Measurements from ENCODE around the gene ZNF594. TPM values are rescaled to one million over a fixed set of nuclear protein-coding genes. Genes with fewer than 3 reads are reported as not detected.

Gene ZNF594
- total RNA-seq, 4 donors from 2014 or later = 2.4 to 5.0 (median 3.8) TPM

DNA sequence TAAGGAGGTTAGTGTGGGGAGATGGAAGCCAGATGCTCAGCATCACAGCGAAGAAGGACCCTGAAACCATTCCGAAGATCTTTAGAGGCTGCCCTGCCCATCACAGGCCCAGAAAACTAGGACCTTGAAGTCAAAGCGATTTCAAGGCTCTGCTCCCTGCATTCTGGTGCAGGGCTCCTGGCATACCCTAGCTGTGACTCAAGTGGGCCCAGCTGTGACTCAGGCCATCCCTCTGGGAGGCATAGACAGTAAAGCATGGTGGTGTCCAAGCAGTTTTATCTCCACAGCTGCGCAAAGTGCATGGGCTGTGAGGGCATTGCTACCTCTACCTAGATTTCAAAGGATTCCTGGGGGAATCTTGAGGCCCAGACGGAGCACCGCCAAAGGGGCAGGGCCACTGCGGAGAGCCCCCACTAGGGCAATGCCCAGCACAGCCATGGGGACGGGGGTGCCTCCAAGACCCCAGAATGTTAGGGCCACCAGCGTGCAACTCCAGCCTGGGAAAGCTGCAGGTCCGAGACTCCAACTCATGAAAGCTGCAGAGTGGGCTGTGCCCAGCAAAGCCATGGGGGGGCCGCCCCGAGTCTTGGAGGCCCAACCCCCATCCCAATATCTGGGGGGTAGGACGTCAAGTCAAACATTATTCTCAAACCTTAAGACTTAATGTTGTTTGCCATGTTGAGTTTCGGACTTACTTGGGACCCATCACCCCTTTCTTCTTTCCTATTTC, 11.7 kb upstream of the ZNF594 start:
- 98 to 99% methylated on average over 11 to 14 of the region's 14 CpGs for WGBS, 2 donors
- TF ChIP-seq POLR2A (IDR thresholded peaks at IDR 0.05) = no peak
- TF ChIP-seq, protein P1, sequence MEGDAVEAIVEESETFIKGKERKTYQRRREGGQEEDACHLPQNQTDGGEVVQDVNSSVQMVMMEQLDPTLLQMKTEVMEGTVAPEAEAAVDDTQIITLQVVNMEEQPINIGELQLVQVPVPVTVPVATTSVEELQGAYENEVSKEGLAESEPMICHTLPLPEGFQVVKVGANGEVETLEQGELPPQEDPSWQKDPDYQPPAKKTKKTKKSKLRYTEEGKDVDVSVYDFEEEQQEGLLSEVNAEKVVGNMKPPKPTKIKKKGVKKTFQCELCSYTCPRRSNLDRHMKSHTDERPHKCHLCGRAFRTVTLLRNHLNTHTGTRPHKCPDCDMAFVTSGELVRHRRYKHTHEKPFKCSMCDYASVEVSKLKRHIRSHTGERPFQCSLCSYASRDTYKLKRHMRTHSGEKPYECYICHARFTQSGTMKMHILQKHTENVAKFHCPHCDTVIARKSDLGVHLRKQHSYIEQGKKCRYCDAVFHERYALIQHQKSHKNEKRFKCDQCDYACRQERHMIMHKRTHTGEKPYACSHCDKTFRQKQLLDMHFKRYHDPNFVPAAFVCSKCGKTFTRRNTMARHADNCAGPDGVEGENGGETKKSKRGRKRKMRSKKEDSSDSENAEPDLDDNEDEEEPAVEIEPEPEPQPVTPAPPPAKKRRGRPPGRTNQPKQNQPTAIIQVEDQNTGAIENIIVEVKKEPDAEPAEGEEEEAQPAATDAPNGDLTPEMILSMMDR (IDR thresholded peaks at IDR 0.05) = no peak
- intact Hi-C loops (cut with DNase I; ENCODE audit: low total_unique reads) = no loop called here

DNA sequence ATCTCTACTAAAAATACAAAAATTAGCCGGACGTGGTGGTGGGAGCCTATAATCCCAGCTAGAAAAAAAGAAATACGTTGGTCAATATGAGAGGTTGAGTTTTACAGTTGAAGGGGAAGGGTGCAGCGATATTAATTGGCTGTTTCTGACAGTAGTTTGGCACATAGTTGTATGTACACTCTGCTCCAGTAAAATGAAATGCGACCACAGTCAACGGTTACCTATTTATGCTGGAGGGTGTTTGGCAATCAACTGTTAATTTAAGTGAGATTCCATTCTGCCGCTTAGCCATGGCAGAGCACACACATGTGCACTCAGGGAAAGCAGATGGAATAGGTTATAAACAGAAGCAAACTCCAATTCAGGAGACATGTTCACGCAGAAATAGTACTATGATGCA, 9.3 kb upstream of the ZNF594 start:
- H3K4me3 ChIP-seq (ENCODE audit: low read depth, poor library complexity, severe bottlenecking) = no peak overlapping the region
- intact Hi-C loops (cut with DNase I; ENCODE audit: low total_unique reads) = no loop called here
- 81 to 87% methylated on average over 8 of the region's 8 CpGs for WGBS, 2 donors
- DNase-seq (ENCODE audit: low spot score in 2 of 2) = no peak
- TF ChIP-seq, protein P1 (IDR thresholded peaks at IDR 0.05) = no peak
- TF ChIP-seq POLR2A (IDR thresholded peaks at IDR 0.05) = no peak

More for the DNA sequence above, 11.7 kb upstream of the ZNF594 start:
- H3K4me3 ChIP-seq (ENCODE audit: low read depth, poor library complexity, severe bottlenecking) = no peak overlapping the region
- DNase-seq (ENCODE audit: low spot score in 2 of 2) = peak in 1 of 2 donors; percentile 46

DNA sequence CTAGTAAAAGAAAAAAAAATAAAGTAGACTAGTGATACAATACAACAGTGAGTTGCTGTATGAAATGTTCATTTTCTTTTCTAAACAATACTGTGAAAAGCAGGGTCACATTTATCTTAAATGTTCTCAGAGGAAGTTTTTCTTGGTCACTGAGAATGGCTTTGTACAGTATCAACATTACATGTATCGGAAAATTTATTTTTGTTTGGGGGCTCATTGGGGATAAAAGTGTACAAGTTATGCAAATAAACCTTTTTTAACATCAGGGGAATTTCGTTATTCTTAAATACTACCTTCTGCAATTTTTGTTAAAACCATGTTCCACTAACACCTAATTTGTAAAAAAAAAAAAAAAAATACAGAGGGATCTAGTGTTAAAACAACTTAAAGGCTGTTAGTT, 8.7 kb upstream of the ZNF594 start:
- no peak for DNase-seq (ENCODE audit: low spot score in 2 of 2)
- WGBS, 2 donors = 67% methylated on average over 2 of the region's 2 CpGs
- TF ChIP-seq POLR2A (IDR thresholded peaks at IDR 0.05) = no peak
- TF ChIP-seq, protein P1 (IDR thresholded peaks at IDR 0.05) = no peak
- H3K4me3 ChIP-seq (ENCODE audit: low read depth, poor library complexity, severe bottlenecking) = no peak overlapping the region
- intact Hi-C loops (cut with DNase I; ENCODE audit: low total_unique reads) = no loop called here

DNA sequence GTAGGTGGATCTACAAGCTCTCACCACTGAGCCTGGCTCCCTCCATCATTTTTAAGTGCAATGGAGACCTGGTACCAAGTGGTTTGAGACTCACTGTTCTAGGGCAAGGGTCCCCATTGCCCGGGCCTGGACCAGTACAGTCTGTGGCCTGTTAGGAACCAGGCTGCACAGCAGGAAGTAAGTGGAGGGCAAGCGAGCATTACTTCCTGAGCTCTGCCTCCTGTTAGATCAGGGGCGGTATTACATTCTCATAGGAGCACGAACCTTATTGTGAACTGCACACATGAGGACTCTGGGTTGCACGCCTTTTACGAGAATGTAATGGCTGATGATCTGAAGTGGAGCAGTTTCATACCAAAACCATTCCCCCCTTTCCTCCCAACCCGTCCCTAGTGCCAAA, 6.8 kb upstream of the ZNF594 start:
- WGBS, 2 donors = 88 to 94% methylated on average over 7 of the region's 7 CpGs
- DNase-seq (ENCODE audit: low spot score in 2 of 2) = peak in 1 of 2 donors; percentile 40
- H3K4me3 ChIP-seq (ENCODE audit: low read depth, poor library complexity, severe bottlenecking) = no peak overlapping the region
- intact Hi-C loops (cut with DNase I; ENCODE audit: low total_unique reads) = no loop called here
- TF ChIP-seq POLR2A (IDR thresholded peaks at IDR 0.05) = no peak
- TF ChIP-seq, protein P1 (IDR thresholded peaks at IDR 0.05) = no peak

DNA sequence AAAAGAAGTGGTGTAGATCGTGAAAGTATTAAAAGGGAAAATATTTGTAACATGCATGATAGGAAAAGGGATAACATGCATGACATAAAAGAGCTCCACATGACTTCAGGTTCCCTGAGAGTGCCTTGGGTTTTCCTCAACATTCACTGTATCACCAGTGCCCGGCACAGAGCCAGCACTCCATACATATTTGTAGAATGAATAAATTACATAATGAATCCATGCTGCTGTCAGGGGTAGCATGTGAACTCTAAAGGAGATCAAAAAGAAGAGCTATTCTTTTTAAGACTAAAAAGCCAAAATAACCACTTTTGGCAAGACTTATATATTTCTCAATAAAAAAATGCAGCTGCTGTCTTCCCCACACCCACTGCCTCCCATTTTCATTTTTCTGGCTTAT, 2.7 kb upstream of the ZNF594 start:
- DNase-seq (ENCODE audit: low spot score in 2 of 2) = no peak
- 68 to 75% methylated on average over 2 of the region's 2 CpGs for WGBS, 2 donors
- H3K4me3 ChIP-seq (ENCODE audit: low read depth, poor library complexity, severe bottlenecking) = no peak overlapping the region
- TF ChIP-seq, protein P1 (IDR thresholded peaks at IDR 0.05) = no peak
- no peak for TF ChIP-seq POLR2A (IDR thresholded peaks at IDR 0.05)
- intact Hi-C loops (cut with DNase I; ENCODE audit: low total_unique reads) = no loop called here

DNA sequence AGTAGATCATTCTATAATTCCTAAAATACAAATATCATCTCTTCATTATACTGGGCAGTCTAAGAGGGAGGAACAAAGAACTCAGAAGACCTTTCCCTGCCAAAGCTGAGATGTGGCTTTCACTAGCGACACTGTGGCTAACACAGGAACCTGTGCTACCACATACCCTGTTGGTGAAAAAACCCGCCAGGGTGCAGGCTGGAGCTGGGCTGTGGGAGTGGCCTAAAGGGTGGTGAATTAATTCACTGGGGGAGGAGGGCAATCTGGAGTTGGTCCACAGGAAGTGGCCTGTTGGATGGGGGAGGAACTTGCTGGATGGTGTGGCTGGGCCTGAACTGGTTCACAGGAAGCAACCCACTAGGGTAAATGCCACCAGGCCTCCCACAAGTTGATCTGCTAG, 7.4 kb downstream of the ZNF594 start:
- TF ChIP-seq, protein P1 (IDR thresholded peaks at IDR 0.05) = no peak
- no peak for TF ChIP-seq POLR2A (IDR thresholded peaks at IDR 0.05)
- 91 to 96% methylated on average over 2 of the region's 2 CpGs for WGBS, 2 donors
- no peak for DNase-seq (ENCODE audit: low spot score in 2 of 2)
- no peak overlapping the region for H3K4me3 ChIP-seq (ENCODE audit: low read depth, poor library complexity, severe bottlenecking)
- intact Hi-C loops (cut with DNase I; ENCODE audit: low total_unique reads) = no loop called here

All from lower leg skin (tissue), 4 donors.